Endodermal cell (in vitro differentiated cells): ENCODE results near the gene ZMYND8. TPM values are rescaled to one million over a fixed set of nuclear protein-coding genes. Genes with fewer than 3 reads are reported as not detected.

ENCODE experiments used
- DNase-seq: peaks from one replicate; pipeline ENCODE4 v3.0.0-alpha.2; 2017
- H3K27ac ChIP-seq: 2 replicates; pipeline ENCODE4 v1.5.1; 2013; ENCODE audit warnings: mild to moderate bottlenecking, low read depth, low read length, moderate library complexity
- H3K27me3 ChIP-seq: 2 replicates; pipeline ENCODE4 v1.6.1; 2013; ENCODE audit warnings: mild to moderate bottlenecking, low read length, moderate library complexity; ENCODE audit not compliant: insufficient read depth, control insufficient read depth, poor library complexity, severe bottlenecking
- H3K36me3 ChIP-seq: 2 replicates; pipeline ENCODE4 v1.7.0; 2013; ENCODE audit warnings: mild to moderate bottlenecking, low read length, moderate library complexity; ENCODE audit not compliant: control insufficient read depth, insufficient read depth
- H3K4me1 ChIP-seq: one replicate; pipeline ENCODE4 v1.7.0; 2013; ENCODE audit warnings: low read length; ENCODE audit not compliant: control insufficient read depth, insufficient read depth
- H3K4me3 ChIP-seq: 2 replicates; pipeline ENCODE4 v1.5.1; 2013; ENCODE audit warnings: mild to moderate bottlenecking, low read length, moderate library complexity
- H3K9ac ChIP-seq: 2 replicates; pipeline ENCODE4 v1.6.1; 2013; ENCODE audit warnings: mild to moderate bottlenecking, low read length, moderate library complexity; ENCODE audit not compliant: poor library complexity, severe bottlenecking; ENCODE audit errors: extremely low read depth
- H3K9me3 ChIP-seq: 2 replicates; pipeline ENCODE4 v1.6.1; 2013; ENCODE audit warnings: mild to moderate bottlenecking, low read length, moderate library complexity; ENCODE audit not compliant: control insufficient read depth
- H3K27ac Mint-ChIP-seq: 2 replicates; pipeline ENCODE4 v1.8.0; 2020; ENCODE audit warnings: mixed read lengths
- H3K27me3 Mint-ChIP-seq: 2 replicates; pipeline ENCODE4 v1.8.0; 2021; ENCODE audit warnings: mild to moderate bottlenecking, mixed read lengths; ENCODE audit not compliant: insufficient read depth
- H3K36me3 Mint-ChIP-seq: 2 replicates; pipeline ENCODE4 v1.8.0; 2020; ENCODE audit warnings: low read depth, mixed read lengths
- H3K4me1 Mint-ChIP-seq: 2 replicates; pipeline ENCODE4 v1.8.0; 2020; ENCODE audit warnings: mixed read lengths
- H3K4me3 Mint-ChIP-seq: 2 replicates; pipeline ENCODE4 v1.8.0; 2020; ENCODE audit warnings: mild to moderate bottlenecking, moderate library complexity, mixed read lengths
- H3K9me3 Mint-ChIP-seq: 2 replicates; pipeline ENCODE4 v1.8.0; 2020; ENCODE audit warnings: mild to moderate bottlenecking, mixed read lengths
- WGBS, 2 experiments: methylation state at CpG; one replicate each; pipeline versions ENCODE4 v1.1.5 to v1.1.7; 2013; ENCODE audit warnings: missing lambda C conversion rate in 2 of 2, mixed read lengths in 1 of 2; ENCODE audit not compliant: insufficient coverage in 1 of 2, insufficient read length in 1 of 2; 5-methylcytosine and 5-hydroxymethylcytosine counted together
- total RNA-seq, 2 donors: library from RNA; stranded (reverse); fragmentation: NEBNext Ultra II Directional in 1 of 2; extraction: Animal tissue kit (Norgen Biotek cat#: 25700) in 1 of 2; gene quantifications; 2 replicates in 1 of 2; 3 replicates in 1 of 2; pipeline ENCODE4 v1.2.1, GENCODE V29; 2021
- TF ChIP-seq, protein P1 (sequence below): fragments of 200-600 bp; sonication (generic); conservative IDR thresholded peaks from 2 replicates; pipeline ENCODE4 v1.5.0; 2021; ENCODE audit warnings: antibody characterized with exemption, mild to moderate bottlenecking

ZMYND8 gene
- total RNA-seq, 2 donors from 2014 or later, result 85.0 to 99.9 TPM

DNA sequence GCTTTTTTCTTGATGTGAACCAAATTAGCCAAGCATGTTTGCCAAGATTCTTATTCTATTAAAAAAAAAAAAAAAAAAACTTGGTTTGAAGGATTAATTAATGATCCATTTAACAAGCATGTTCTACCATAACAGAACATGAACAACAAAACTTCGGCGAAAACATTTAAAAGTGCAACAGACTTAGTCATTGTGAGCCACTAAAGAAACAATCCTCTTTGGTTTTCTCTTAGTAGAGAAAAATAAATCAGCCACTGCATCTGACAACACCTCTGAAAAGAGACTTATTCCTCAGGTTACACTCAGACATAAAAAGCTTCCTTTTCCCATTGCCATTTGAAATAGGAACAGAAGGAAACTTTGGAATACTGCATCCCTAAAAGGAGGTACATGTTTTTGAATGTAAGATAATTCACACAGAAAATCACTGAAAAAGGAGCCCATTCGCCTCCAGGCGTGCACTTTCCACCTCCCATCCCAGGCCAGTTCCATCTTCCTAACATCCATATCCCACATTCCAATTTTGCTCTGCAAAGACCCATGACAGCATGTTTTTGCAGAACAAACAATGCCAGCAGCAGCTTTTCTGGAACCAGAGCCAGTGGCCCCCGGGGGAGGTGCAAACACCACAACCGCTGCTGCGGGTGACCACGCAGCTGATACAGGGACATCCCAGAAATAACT, 79.5 kb downstream of the ZMYND8 start:
- DNase-seq, result no peak
- Histone ChIP-seq H3K4me3 (no peak overlapping the region), H3K9me3 (no peaks in the 10 kb centered on the region), H3K27me3 (no peaks in the 10 kb centered on the region), H3K4me1 (no peaks in the 10 kb centered on the region), H3K36me3 (peaks cover 83% of the 10 kb centered on the region), H3K9ac (no peak overlapping the region), H3K27ac (peak overlapping the region; percentile 9)
- TF ChIP-seq, protein P1, sequence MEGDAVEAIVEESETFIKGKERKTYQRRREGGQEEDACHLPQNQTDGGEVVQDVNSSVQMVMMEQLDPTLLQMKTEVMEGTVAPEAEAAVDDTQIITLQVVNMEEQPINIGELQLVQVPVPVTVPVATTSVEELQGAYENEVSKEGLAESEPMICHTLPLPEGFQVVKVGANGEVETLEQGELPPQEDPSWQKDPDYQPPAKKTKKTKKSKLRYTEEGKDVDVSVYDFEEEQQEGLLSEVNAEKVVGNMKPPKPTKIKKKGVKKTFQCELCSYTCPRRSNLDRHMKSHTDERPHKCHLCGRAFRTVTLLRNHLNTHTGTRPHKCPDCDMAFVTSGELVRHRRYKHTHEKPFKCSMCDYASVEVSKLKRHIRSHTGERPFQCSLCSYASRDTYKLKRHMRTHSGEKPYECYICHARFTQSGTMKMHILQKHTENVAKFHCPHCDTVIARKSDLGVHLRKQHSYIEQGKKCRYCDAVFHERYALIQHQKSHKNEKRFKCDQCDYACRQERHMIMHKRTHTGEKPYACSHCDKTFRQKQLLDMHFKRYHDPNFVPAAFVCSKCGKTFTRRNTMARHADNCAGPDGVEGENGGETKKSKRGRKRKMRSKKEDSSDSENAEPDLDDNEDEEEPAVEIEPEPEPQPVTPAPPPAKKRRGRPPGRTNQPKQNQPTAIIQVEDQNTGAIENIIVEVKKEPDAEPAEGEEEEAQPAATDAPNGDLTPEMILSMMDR, result no peak
- Mint-ChIP-seq H3K27me3 (no peaks in the 10 kb centered on the region), H3K4me3 (no peak overlapping the region), H3K9me3 (no peaks in the 10 kb centered on the region), H3K36me3 (peaks cover 84% of the 10 kb centered on the region), H3K27ac (peak overlapping the region; percentile 45), H3K4me1 (peaks cover 10% of the 10 kb centered on the region)
- 98% methylated on average over 7 to 8 of the region's 8 CpGs for WGBS, 2 experiments

DNA sequence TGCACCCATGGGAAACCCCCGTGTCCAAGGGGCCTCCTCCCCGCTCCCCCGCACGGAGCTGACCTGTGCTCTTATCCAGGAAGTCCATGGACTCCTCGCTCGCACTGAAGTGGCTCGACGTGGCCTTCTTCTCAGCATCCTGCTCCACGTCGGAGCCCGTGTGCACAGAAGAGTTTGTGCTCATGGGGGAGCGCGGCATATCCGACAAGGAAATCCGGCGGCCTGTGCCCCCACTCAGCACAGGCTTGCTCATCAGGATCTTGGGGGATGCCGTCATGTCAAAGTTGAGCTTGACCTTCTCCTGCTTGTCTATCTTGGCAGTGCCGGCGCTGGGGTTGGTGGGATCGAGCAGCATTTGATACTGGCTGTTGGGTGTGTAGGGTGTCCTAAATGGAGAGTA, 80.2 kb downstream of the ZMYND8 start:
- peaks cover 4% of the 10 kb centered on the region for H3K4me1 Mint-ChIP-seq
- H3K36me3 Mint-ChIP-seq, result peaks cover 81% of the 10 kb centered on the region

DNA sequence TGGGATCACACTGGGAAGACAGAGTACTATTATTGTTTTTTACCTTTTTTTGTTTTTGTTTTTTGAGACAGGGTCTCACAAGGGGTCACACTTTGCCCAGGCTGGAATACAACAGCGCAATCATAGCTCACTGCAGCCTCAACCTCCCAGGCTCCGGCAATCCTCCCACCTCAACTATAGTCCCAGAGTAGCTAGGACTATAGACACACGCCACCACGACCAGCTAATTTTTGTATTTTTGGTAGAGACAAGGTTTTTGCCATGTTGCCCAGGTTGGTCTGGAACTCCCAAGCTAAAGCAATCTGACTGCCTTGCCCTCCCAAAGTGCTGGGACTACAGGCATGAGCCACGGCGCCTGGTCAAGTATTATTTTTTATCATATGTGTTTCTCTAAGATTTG, 81.0 kb downstream of the ZMYND8 start:
- Mint-ChIP-seq H3K9me3 (no peaks in the 10 kb centered on the region), H3K4me3 (no peak overlapping the region), H3K27ac (peak overlapping the region; percentile 10), H3K36me3 (peaks cover 78% of the 10 kb centered on the region), H3K27me3 (no peaks in the 10 kb centered on the region), H3K4me1 (peaks cover 4% of the 10 kb centered on the region)
- Histone ChIP-seq H3K36me3 (peaks cover 82% of the 10 kb centered on the region), H3K4me3 (no peak overlapping the region), H3K4me1 (no peaks in the 10 kb centered on the region), H3K27me3 (no peaks in the 10 kb centered on the region), H3K9ac (no peak overlapping the region), H3K27ac (no peak overlapping the region), H3K9me3 (no peaks in the 10 kb centered on the region)
- no peak for DNase-seq
- 96% methylated on average over 6 of the region's 6 CpGs for WGBS, 2 experiments
- TF ChIP-seq, protein P1, result no peak

More for the DNA sequence above, 80.2 kb downstream of the ZMYND8 start:
- Histone ChIP-seq H3K4me1 (no peaks in the 10 kb centered on the region), H3K27me3 (no peaks in the 10 kb centered on the region), H3K9me3 (no peaks in the 10 kb centered on the region), H3K9ac (no peak overlapping the region), H3K4me3 (no peak overlapping the region), H3K27ac (no peak overlapping the region), H3K36me3 (peaks cover 82% of the 10 kb centered on the region)
- Mint-ChIP-seq H3K27me3 (no peaks in the 10 kb centered on the region), H3K4me3 (no peak overlapping the region), H3K27ac (peak overlapping the region; percentile 70), H3K9me3 (no peaks in the 10 kb centered on the region)
- 96 to 97% methylated on average over 13 to 20 of the region's 20 CpGs for WGBS, 2 experiments
- TF ChIP-seq, protein P1, result no peak
- DNase-seq, result no peak
